Measurements from ENCODE around the gene PSMD2.

DNA sequence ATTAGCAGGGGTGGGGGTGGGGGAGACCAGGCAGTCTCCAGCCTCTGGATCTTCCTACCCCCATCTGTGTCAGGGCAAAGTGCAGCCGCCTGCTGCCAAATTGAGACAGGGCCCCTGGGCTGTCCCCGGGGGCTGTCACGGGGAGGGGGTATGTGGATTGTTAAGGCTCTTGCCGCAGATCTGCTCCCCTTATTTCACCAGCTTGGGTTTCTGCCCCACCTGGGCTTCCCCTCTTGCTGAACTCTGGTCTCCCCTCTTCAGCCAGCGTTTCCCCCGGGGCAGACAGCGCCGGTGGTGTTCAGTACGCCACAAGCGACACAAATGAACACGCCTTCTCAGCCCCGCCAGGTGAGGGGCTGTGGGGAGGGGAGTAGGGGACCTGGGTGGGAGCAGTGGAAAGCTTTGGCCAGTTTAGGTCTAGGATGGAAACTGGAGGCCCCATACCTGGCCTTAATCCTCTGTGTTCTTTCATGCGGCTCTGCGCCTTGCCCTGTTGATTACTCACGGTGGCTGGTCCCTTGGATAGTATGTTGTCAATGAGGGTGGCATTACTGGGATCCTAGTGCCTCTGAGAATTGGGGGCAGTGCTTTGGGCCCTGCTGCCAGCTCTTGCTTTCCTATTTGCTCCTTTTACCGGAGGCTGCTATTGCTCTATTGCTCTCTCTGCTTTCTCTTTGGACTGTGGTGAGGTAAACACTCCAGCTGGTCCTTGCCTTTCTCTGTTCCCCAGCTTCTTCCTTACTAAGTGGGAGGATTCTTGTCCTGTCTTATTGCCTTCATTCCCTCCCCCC is 17.0 kb downstream of the PSMD2 start:
- TF ChIP-seq, protein P1, sequence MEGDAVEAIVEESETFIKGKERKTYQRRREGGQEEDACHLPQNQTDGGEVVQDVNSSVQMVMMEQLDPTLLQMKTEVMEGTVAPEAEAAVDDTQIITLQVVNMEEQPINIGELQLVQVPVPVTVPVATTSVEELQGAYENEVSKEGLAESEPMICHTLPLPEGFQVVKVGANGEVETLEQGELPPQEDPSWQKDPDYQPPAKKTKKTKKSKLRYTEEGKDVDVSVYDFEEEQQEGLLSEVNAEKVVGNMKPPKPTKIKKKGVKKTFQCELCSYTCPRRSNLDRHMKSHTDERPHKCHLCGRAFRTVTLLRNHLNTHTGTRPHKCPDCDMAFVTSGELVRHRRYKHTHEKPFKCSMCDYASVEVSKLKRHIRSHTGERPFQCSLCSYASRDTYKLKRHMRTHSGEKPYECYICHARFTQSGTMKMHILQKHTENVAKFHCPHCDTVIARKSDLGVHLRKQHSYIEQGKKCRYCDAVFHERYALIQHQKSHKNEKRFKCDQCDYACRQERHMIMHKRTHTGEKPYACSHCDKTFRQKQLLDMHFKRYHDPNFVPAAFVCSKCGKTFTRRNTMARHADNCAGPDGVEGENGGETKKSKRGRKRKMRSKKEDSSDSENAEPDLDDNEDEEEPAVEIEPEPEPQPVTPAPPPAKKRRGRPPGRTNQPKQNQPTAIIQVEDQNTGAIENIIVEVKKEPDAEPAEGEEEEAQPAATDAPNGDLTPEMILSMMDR (IDR thresholded peaks at IDR 0.05; ENCODE audit: low read depth, low read length): no peak
- no peak for TF ChIP-seq EZH2phosphoT487 (IDR thresholded peaks at IDR 0.05; ENCODE audit: low read depth)
